ENCODE data around the gene SDF2.

GRCh38 chr17:28646039-28646754, 15.5 kb downstream of the SDF2 start:
- TF ChIP-seq MAX (IDR thresholded peaks at IDR 0.05): no peak
- no peak for TF ChIP-seq RAD21 (IDR thresholded peaks at IDR 0.05; ENCODE audit: low read depth)
- no peak for TF ChIP-seq EP300 (IDR thresholded peaks at IDR 0.05; ENCODE audit: borderline replicate concordance)
- TF ChIP-seq REST (IDR thresholded peaks at IDR 0.05; ENCODE audit: low read depth): no peak

Data from Ishikawa (cell line).